ENCODE measurements around the gene WBP11. TPM values are rescaled to one million over a fixed set of nuclear protein-coding genes. Genes with fewer than 3 reads are reported as not detected.
"Not testable (repeated sequence)": the region's sequence is repeated elsewhere in the genome, so short reads cannot be mapped to it uniquely, and the experiment has no call there.

The WBP11 gene
- total RNA-seq, 1 experiment from 2014 or later = 35.5 TPM

GRCh38 chr12:14771651-14772137, 31.6 kb downstream of the WBP11 start:
- DNase-seq (ENCODE audit: low spot score) = no peak

- DNase-seq (ENCODE audit: low spot score) = peak; percentile 93
These were observed 32.5 kb downstream of the WBP11 start for GRCh38 chr12:14770496-14771461.

GRCh38 chr12:14769969-14770495, 33.2 kb downstream of the WBP11 start:
- DNase-seq (ENCODE audit: low spot score) = peak; percentile 84

GRCh38 chr12:14769466-14769968, 33.8 kb downstream of the WBP11 start:
- DNase-seq (ENCODE audit: low spot score) = peak; percentile 11

GRCh38 chr12:14768823-14769405, 34.4 kb downstream of the WBP11 start:
- no peak for DNase-seq (ENCODE audit: low spot score)

- DNase-seq (ENCODE audit: low spot score) = no peak
These were observed 35.7 kb downstream of the WBP11 start for GRCh38 chr12:14767617-14768016.

- DNase-seq (ENCODE audit: low spot score) = no peak
These were observed 36.5 kb downstream of the WBP11 start for GRCh38 chr12:14766649-14767215.

- DNase-seq (ENCODE audit: low spot score) = not testable (repeated sequence)
These were observed 37.3 kb downstream of the WBP11 start for GRCh38 chr12:14766020-14766419.

GRCh38 chr12:14765398-14765797, 37.9 kb downstream of the WBP11 start:
- no peak for DNase-seq (ENCODE audit: low spot score)

GRCh38 chr12:14759711-14760280, 43.5 kb downstream of the WBP11 start:
- not testable (repeated sequence) for DNase-seq (ENCODE audit: low spot score)

- DNase-seq (ENCODE audit: low spot score) = no peak
These were observed 46.7 kb downstream of the WBP11 start for GRCh38 chr12:14756334-14757143.

GRCh38 chr12:14751986-14752385, 51.3 kb downstream of the WBP11 start:
- no peak for DNase-seq (ENCODE audit: low spot score)

GRCh38 chr12:14743061-14743460, 60.2 kb downstream of the WBP11 start:
- no peak for DNase-seq (ENCODE audit: low spot score)

- DNase-seq (ENCODE audit: low spot score) = no peak
These were observed 61.3 kb downstream of the WBP11 start for GRCh38 chr12:14741942-14742341.

- no peak for DNase-seq (ENCODE audit: low spot score)
These were observed 62.1 kb downstream of the WBP11 start for GRCh38 chr12:14741153-14741552.

GRCh38 chr12:14736441-14736840, 66.8 kb downstream of the WBP11 start:
- DNase-seq (ENCODE audit: low spot score) = not testable (repeated sequence)

Other genes starting within 250 kb of the WBP11 start
- not detected in 2 replicates for gene PLBD1, start 235.6 kb downstream of the WBP11 start, total RNA-seq (2014; rRNA removed; shearing (Covaris generic))
- not detected in 2 replicates for gene GUCY2C, start 106.9 kb downstream of the WBP11 start, total RNA-seq (2014; rRNA removed; shearing (Covaris generic))
- gene C12orf60, start 192 bp upstream of the WBP11 start, total RNA-seq (2014; rRNA removed; shearing (Covaris generic)) = 1.2 and 2.8 TPM in 2 replicates
- not detected in 2 replicates for gene SMCO3, start 10.7 kb upstream of the WBP11 start, total RNA-seq (2014; rRNA removed; shearing (Covaris generic))
- gene ART4, start 40.0 kb upstream of the WBP11 start, total RNA-seq (2014; rRNA removed; shearing (Covaris generic)) = not detected in 2 replicates
- 40.0 and 42.8 TPM in 2 replicates for gene MGP, start 82.4 kb upstream of the WBP11 start, total RNA-seq (2014; rRNA removed; shearing (Covaris generic))
- not detected in 2 replicates for gene ERP27, start 135.1 kb upstream of the WBP11 start, total RNA-seq (2014; rRNA removed; shearing (Covaris generic))
- 5.8 and 15.1 TPM in 2 replicates for gene ARHGDIB, start 158.1 kb upstream of the WBP11 start, total RNA-seq (2014; rRNA removed; shearing (Covaris generic))
- gene PDE6H, start 169.6 kb upstream of the WBP11 start, total RNA-seq (2014; rRNA removed; shearing (Covaris generic)) = not detected in 2 replicates

Measured in H4 (cell line).